Frontal cortex (tissue), 4 donors: Measurements from ENCODE around the gene CIZ1. TPM values are rescaled to one million over a fixed set of nuclear protein-coding genes. Genes with fewer than 3 reads are reported as not detected.
"Not testable (repeated sequence)": the region's sequence is repeated elsewhere in the genome, so short reads cannot be mapped to it uniquely, and the experiment has no call there.

ENCODE experiments used
- DNase-seq, 2 donors: peaks; one replicate each; pipeline ENCODE4 v3.0.0; 2012; ENCODE audit warnings: low spot score in 2 of 2
- FAIRE-seq: peaks from 2 replicates; lab custom pipeline; 2012; peaks lifted over from hg19 to GRCh38; lab: Jason Lieb, UNC
- total RNA-seq: library from RNA; depleted of rRNA; stranded (reverse); fragments of >200 nt; gene quantifications from one replicate; pipeline ENCODE4 v1.2.3, GENCODE V29; 2014
- donor health status: control.
- donor health status: control.
- donor health status: control.

CIZ1 gene
- total RNA-seq, 1 donor from 2014 or later = 15.9 TPM

GRCh38 chr9:128201441-128202369, 10.3 kb upstream of the CIZ1 start:
- DNase-seq = no peak

DNA sequence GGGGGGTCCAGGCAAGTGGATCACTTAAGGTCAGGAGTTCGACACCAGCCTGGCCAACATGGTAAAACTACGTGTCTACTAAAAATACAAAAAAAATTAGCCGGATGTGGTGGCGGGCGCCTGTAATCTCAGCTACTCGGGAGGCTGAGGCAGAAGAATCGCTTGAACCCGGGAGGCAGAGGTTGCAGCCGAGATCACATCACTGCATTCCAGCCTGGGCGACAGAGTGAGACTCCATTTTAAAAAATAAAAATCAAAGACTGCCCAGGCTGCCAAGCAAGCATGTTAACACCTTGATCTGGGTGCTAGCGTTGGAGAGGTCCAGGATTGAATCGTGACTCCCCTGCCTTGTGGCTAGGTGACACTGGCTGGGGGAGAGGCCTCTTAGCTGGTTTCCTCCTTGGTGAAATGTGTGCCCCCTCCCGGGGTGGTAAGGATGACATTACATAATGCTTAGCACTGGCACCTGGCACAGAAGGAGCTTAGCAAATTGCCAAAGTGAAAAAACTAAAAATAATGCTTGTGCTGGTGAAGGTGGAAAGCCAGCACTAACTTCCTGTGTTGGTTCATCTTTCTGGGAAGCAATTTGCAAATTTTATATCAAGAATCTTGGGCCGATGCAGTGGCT, 2.2 kb upstream of the CIZ1 start:
- DNase-seq = no peak
- no peak for FAIRE-seq

More at GRCh38 chr9:128201441-128202369, 10.3 kb upstream of the CIZ1 start:
- no peak for FAIRE-seq

DNA sequence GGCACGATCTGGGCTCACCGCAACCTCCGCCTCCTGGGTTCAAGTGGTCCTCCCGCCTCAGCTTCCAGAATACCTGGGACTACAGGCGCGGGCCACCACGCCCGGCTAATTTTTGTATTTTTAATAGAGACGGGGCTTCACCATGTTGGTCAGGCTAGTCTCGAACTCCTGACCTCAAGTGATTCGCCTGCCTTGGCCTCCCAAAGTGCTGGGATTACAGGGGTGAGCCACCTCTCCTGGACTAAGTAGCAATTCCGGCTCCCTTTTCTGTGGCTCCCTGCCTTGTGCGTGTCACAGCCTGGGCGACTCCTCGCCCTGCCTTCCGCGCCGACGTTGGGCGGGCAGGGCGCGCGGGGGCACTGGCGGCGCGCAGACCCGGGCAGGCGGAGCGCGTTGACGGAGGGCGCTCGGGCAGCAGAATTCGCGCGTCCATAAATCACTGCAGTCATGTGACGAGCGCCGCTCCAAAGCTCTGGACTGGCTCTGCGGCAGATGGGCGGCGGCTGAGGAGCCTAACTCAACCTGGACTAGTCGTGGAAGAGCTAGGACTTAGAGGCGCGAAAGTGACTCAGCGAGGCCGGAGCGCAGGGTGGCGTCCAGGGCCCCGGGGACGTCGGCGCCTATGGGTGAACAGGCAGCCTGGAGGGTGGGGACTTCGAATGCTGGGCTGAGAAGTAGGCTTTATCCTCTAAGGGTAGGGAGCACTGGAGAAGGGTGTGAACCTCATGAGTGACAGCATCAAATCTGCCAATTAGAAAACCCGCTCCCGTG, 1.4 kb upstream of the CIZ1 start:
- FAIRE-seq = no peak
- DNase-seq = peak; percentile 49 to 69

- DNase-seq (no peak), FAIRE-seq (no peak)
These were observed 611 bp downstream of the CIZ1 start for GRCh38 chr9:128190516-128191405.

GRCh38 chr9:128190013-128190412, 1.4 kb downstream of the CIZ1 start:
- FAIRE-seq = no peak
- DNase-seq = no peak

DNA sequence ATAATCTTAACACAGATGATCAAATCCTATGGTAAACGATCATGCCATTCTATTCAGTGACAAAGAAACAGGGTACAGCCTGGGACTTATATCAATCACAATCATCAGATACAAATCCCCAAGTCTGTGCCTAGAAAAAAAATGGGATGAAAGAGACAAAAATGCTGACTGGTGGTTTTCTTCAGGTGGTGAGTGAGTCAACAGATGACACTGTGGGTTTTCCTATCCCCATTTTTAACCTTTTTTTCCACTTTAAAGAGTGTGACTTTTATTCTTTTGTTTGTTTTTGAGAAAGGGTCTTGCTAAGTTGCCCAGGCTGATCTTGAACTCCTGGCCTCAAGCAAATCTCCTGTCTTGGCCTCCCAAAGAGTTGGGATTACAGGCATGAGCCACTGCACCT, 3.2 kb downstream of the CIZ1 start:
- DNase-seq (no peak), FAIRE-seq (no peak)

DNA sequence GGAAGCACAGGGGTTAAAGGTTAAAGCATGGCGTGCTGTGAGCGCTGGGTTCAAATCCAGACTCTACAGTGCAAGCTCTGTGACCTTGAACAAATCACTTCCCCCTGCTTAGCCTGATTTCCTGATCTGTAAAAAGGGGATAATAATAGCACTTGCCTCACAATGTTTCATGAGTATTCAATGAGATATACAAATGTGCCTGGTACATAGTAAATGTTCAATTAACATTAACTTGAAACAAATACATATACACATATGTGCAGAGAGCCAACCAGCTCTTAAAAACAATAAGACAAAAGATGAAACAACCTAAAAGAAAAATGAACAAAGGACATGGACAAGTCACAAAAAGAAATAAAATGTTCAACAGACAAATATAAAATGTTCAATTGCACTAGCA, 4.0 kb downstream of the CIZ1 start:
- FAIRE-seq = no peak
- DNase-seq = no peak

DNA sequence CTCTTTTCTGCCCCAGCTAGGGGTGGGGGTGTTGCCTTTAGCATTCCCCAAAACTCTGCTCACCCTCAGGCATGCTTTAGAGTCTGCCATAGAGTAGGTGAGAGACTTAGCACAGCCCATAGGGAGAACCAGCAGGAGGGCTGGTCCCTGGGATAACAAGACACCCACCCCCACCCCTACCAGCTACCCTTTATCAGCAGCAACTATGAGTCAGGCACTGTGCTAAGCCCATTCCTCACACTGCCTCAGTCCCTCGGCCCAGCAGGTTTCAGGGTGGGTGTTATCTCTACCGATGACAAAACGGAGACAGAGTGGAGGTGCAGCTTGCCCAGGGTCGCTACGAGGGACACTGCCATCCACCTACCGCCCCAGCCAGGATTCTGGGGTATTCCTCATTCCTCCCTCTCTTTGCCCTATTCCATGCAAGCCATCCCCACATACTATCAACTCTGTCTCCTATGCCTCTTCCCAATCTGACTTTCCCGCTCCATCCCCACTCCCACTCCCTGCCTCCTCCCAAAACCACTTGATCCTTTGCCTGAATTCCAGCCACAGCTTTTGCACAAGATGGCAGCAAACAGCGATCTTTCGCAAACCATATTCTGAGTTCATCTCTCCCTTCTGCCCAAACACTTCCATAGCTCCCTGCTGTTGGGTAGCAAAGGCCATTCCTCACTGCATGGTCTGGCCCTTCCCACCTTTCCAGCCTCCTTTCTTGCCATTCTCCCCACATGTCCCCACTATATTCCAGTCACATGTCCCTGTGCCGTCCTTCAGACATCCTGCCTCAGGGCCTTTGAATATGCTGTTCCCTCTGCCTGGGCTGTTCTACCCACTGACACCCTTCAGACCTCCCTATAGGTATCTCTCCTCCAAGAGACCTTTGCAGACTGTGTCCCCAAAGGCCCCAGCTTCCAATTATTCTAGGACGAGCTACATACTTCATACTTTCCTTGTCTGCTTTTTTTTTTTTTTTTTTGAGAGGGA, 5.1 kb downstream of the CIZ1 start:
- no peak for FAIRE-seq
- DNase-seq = no peak

DNA sequence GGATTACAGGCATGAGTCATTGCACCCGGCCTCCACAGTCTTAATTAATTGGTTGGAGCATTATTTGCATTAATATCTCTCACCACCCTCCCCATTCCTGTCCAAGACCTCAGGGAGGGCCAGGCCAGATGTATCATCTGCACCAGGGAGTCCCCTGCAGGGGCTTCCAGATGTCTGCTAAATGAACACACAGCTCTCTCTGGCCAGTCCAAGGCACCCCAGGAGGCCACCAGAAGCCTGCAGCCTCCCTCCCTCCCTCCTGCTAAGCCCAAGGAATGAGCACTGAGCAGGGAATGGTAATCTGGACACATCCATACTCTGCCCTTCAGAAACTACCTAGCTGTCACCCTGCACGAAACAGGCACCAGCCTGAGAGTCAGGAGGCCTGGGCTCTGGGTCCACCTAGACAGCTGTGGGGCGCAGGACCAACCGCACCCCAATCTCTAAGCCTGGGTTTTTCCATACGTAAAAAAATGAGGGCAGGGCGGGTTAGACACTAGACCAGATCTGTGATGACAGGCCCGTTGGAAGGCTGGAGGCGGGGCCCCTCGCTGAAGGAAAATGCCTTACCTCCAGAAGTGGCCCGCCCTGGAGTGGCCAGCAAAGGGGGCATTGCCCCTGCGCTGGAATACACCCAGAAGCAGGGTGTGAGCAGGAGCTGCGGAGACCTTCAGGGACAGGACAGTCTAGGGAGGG, 8.3 kb downstream of the CIZ1 start:
- FAIRE-seq (no peak), DNase-seq (no peak)

GRCh38 chr9:128181480-128181879, 9.9 kb downstream of the CIZ1 start:
- not testable (repeated sequence) for FAIRE-seq, DNase-seq

DNA sequence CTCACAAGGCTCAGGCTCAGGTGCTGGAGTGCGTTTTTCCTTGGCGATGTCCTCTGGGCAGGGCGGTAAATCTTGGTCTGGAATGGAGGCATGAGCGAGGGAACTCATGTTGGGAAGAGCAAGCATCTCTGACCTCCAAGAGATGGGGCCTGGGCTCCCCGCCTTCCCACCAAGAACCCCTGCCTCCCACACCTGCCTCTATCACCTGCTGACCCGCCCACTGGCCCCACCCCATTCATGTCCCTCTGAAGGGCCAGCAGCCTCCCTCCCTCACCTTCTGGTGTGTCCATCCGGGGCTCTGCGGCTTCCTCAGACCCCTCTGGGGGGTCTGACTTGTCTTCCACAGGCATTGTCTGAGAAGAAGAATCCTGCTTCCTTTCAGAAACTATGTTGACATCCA, 10.9 kb downstream of the CIZ1 start:
- no peak for FAIRE-seq
- DNase-seq = no peak

DNA sequence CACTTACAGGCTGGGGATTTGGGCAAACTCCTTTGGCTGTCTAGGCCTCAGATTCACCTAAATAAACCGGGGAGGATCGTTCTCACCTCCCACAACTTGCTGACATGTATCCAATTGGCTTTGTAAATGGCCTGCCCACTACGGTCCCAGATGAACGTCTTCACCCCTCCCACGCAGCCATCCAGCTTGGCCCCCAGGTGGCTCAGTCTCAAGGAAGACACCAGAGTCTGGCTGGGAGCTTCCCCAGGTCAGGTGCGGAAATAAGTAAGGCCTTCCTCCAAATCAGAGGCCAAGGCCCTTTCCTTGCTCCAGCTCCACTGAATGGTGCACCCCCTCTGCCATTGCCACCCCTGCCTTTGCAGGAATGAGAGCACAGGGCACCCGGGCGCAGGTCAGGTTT, 11.4 kb downstream of the CIZ1 start:
- DNase-seq (no peak), FAIRE-seq (no peak)

- FAIRE-seq (no peak), DNase-seq (no peak)
These were observed 12.5 kb downstream of the CIZ1 start for GRCh38 chr9:128178806-128179431.

DNA sequence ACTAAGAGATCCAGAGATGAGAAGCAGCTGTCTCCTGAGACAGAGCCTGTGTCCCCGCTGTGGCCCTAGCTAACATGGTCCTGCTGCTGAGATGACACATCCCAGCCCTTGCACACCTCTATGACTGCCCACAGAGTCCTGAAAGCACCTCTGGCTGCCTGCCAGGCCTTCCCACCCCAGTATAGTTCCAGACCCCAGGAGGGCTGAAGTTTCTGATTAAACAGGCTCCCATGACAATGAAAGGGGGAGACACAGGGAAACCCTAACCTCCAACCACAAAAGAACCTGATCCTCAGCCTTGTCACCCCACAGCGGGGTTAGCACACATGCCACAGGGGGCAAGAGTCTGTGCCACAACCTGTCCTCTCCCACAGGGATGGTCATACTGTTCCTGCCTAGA, 15.6 kb downstream of the CIZ1 start:
- no peak for FAIRE-seq
- DNase-seq = no peak

DNA sequence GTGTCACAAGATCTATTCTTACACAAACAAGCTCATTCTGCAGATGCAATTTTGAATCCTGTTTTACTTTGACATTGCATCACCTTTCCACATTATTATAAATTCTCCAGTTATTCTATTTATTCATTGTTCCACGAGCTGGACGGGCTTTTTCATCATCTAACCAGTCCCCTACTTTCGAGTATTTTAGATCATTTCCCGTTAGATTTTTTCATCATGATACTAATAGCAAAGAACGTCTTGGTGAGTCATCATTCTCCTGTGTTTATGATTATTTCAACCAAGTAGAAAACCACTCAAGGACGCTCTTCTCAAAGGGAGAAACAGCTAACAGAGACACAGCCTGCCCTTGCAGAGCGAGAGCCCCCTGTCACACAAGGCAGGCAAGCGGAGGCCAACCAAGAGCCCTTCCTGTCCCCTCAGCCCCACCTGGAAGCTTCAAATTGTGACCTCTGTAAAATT, 16.2 kb downstream of the CIZ1 start:
- no peak for FAIRE-seq
- no peak for DNase-seq

- DNase-seq (no peak), FAIRE-seq (no peak)
These were observed 17.3 kb downstream of the CIZ1 start for GRCh38 chr9:128174062-128174461.

DNA sequence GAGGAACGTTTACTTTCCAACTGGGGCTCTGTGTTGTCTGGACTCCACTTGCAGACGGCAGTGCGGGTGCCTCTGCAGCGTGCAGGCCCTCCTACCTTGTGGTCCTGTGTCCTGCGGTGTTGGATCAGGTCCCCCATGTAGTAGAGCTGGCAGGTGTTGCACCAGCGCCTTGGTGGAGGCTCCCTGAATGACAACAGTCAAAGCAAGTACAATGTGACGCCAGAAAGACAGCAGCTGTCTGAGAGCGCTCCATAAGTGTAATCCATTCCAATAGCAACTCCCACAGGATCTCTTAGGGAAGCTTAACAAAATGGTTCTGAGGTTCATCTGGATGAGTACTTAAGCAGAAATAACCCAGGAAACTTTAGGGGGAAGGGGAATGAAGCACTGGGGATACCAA, 21.4 kb downstream of the CIZ1 start:
- DNase-seq (no peak), FAIRE-seq (no peak)
